Measurements from ENCODE around the gene DAND5.
"Not testable (repeated sequence)": the region's sequence is repeated elsewhere in the genome, so short reads cannot be mapped to it uniquely, and the experiment has no call there.

Gene DAND5

DNA sequence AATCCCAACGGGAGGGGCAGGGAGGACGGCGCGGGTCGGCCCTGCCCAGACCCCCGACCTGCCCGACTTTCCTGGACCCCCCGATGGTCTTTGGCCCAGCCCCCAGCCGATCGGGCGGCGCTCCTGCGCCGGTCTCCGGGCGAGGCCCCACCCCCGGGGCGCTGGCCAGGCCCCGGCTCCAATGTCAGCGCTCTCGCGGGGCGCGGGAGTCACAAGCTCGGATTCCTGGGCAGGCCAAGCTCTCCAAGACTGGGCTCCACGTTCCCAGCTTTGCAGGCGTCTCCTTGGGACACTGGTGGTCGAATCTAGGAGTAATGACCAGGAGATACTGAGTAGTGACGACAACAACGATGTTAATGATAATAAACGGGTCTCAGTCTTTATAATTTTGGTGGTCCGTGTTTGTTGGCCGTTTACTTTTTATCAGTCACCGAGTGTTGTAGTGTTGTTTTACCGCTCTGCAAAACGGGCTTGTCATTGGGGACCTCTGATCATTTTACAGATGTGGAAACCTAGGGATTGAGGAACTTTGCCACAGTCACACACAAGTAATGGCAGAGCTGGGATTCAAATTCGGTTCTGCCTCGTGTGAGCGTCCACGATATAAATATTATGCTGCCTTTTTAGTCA, 23.2 kb upstream of the DAND5 start:
- DNase-seq, result peak; percentile 49 to 51

DNA sequence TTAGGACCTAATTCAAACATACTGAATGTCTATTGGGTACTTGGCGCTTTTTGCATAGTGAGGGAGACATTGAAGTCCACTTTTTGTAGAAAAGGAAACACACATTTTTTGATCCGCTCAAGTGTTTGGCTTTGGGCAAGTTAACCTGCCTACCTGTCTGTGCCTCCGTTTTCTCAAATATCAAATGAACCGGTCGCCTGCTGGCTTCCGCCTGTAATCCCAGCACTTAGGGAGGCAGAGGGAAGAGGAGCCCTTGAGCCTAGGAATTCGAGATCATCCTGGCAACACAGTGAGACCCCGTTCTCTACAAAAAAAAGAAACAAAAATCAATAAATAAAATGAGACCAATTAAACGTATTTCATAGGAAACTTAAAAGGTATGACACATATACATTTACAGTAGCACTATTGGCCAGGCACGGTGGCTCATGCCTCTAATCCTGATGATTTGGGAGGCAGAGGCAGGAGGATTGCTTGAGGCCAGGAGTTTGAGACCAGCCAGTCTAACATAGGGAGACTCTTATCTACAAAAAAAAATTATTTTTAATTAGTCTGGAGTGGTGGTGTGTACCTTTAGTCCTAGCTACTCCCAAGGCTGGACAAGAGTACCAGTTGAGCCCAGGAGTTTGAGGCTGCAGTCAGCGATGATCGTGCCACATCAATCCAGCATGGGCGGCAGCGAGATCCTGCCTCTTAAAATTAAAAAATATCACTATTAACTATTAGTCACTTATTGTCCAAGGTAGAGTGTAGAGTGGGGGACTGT, 22.5 kb upstream of the DAND5 start:
- no peak for DNase-seq

- no peak for DNase-seq
These were observed 21.4 kb upstream of the DAND5 start for GRCh38 chr19:12947702-12948611.

GRCh38 chr19:12948612-12949362, 20.6 kb upstream of the DAND5 start:
- DNase-seq, result no peak

DNA sequence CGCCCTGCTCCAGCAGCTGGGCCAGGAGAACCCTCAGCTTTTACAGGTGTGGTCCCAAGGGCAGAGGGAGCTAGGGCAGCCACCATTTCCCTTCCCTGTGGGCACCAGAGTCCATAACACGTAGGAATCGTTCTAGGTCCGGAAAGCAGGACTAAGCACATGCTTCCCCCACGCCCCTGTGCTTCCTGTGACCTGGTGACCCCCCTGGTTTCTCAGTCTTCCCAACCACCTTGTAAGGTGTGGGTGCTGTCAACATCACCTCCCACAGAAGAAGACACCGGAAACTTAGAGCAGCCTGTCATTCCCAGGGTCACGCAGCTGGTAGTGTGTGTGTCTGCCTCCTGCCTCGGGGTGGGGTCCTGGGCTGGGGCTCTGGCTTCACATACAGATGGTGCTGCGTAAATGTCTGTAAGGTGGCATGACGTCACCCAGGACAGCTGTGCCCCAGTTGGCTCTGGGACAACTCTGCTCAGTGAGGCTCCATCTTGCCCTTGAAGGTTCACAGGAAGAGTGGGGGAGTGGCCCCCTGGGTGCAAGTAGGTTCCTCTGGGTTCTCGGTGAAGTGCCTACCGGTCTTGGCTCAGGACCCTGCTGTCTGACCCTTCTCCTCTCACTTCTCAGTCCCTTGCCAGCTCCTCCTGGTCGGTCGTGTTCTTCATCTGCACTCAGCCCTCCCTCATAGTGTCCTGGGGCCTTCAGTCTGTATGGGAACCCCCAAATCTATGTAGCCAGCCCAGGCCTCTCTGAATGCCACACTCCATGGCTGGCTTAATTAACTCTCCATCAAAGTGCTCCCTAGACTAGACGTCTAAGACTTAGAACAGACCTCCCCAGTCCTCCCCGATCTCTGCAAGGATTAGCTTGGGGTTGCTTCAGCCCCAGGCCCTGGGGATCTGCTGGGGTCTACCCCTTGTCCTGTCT, 19.8 kb upstream of the DAND5 start:
- no peak for DNase-seq

DNA sequence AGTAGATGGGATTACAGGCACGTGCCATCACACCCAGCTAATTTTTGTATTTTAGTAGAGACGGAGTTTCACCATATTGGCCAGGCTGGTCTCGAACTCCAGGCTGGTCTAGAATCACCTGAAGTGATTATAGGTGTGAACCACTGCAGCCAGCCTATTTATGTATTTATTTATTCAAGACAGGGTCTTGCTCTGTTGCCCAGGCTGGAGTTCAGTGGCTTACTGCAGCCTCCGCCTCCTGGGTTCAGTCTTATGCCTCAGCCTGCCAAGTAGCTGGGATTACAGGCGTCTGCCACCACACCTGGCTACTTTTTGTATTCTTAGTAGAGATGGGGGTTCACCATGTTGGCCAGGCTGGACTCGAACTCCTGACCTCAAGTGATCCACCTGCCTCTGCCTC, 17.3 kb upstream of the DAND5 start:
- not testable (repeated sequence) for DNase-seq

- DNase-seq, result no peak
These were observed 16.8 kb upstream of the DAND5 start for GRCh38 chr19:12952488-12953137.

- no peak for DNase-seq
These were observed 16.1 kb upstream of the DAND5 start for GRCh38 chr19:12953138-12953798.

- no peak for DNase-seq
These were observed 15.4 kb upstream of the DAND5 start for GRCh38 chr19:12953799-12954611.

DNA sequence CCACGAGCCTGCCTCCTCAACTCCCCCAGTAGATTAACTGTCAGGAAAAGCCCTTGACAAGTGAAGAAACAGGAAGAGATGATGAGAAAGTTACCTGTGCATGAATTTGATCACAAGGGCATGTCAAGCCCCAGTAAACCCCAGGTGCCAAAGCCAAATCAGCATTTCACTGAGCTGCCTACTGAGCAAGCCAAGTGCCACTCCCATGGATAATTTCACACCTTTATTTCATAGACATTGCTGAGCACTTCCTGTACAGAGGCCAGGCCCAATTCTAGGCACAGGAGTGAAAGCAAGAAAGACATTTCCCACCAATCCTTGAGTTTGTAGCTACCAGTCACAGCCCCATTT, 14.8 kb upstream of the DAND5 start:
- no peak for DNase-seq

DNA sequence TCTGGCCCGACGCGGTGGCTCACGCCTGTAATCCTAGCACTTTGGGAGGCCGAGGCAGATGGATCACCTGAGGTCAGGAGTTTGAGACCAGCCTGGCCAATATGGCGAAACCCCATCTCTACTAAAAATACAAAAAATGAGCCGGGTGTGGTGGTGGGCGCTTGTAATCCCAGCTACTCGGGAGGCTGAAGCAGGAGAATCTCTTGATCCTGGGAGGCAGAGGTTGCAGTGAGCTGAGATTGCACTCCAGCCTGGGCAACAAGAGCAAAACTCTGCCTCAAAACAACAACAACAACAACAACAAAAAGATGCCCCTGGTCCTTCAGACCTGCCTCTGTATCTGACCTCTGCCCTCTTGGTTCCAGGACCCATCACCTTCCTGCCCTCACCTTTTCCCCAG, 13.8 kb upstream of the DAND5 start:
- DNase-seq, result not testable (repeated sequence)

DNA sequence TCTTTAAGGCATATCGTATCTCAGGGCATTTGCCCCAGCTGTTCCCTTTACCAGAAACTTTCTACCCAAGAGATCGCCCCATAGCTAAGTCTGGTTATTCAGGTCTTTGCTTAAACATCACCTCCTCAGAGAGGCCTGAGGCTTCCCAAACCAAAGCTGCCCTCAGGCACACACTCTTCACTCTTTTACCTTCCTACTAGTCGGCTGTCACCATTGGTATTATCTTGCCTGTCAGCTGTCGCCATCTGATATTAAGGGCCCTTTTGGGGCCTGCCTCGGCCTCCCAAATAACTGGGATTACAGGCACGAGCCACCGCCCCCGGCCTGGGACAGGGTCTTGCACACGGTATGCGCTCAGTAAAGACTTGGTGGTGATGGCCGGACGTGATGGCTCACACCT, 13.4 kb upstream of the DAND5 start:
- DNase-seq, result no peak

DNA sequence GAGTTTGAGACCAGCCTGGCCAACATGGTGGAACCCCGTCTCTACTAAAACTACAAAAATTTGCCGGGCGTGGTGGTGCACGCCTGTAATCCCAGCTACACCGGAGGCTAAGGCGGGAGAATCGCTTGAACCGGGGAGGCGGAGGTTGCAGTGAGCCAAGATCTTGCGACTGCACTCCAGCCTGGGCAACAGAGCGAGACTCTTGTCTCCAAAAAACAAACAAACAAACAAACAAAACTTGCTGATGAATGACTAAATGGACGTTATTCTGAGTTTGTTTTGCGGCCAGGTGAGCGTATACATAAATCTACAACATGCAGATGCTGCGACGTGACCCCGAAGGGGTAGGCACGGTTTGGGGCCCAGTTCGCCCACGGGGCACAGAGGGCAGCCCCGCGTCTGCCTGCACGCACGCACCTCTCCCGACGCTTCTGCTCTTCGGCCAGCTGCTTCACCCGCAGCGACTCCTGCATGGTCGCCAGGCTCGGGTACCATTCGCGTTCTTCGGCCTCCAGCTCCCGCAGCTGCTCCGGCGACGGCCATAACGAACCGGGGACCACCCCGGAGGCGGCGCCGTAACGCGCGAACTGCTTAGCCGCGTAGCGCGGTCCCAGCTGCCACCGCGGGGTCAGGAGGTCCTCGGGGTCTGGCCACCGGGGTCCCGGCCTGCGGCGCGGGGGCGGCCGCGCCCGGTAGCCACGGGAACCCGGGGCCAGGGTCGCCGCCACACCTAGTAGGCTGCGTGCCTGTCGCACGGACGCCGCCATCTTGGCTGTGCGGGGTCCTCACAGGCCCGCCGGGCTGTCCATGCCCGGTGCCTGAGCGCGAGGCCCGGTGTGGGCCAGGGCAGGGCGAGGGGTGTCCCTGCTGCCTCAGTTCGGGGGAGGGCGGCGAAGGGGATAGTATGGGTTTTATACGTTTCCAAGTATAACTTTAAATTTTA, 12.7 kb upstream of the DAND5 start, which contains the start of gene GADD45GIP1:
Gene GADD45GIP1 (minus strand): TSS at position 778 of the 943 bp plus-strand sequence. CDS start 11 bp downstream, at position 767.
- DNase-seq, result peak; percentile 81 to 85

GRCh38 chr19:12957389-12957952, 11.9 kb upstream of the DAND5 start:
- DNase-seq, result not testable (repeated sequence)

DNA sequence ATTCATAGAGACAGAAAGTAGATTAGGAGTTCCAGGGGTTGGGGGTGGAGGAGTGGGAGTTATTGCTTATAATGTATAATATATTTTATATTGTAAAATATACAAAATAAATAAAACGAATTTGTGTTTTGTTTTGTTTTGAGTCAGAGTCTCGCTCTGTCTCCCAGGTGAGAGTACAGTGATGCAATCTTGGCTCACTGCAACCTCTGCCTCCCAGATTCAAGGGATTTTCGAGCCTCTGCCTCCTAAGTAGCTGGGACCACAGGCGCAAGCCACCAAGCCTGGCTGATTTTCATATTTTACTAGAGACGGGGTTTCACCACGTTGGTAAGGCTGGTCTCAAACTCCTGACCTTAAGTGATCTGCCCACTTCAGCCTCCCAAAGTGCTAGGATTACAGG, 9.9 kb upstream of the DAND5 start:
- no peak for DNase-seq

- peak; percentile 88 to 90 for DNase-seq
These were observed 4.2 kb upstream of the DAND5 start for GRCh38 chr19:12965017-12965811.

- no peak for DNase-seq
These were observed 3.6 kb upstream of the DAND5 start for GRCh38 chr19:12965812-12966135.

Data from stimulated activated CD4-positive, alpha-beta T cell treated with anti-CD3 and anti-CD28 coated beads, Interleukin-2, amount 100 ng/mL, for 48 hours (primary cell).